K562 (cell line): Measurements from ENCODE around the gene TENM4.

ENCODE experiments used
- HNRNPUL1 ChIP-seq: fragments of 200-400 bp; formaldehyde crosslinking; IDR thresholded peaks from 2 replicates; pipeline ENCODE4 v1.6.1; 2017; ENCODE audit warnings: low read length
- MXI1 ChIP-seq: IDR thresholded peaks from 2 replicates; pipeline ENCODE4 v1.6.1; 2011; ENCODE audit warnings: low read depth, mild to moderate bottlenecking, improper control_type of control experiment, low read length
- TF ChIP-seq, protein P1 (sequence below): fragments of 450-650 bp; IDR thresholded peaks from 2 replicates; pipeline ENCODE4 v1.6.1; 2016

DNA sequence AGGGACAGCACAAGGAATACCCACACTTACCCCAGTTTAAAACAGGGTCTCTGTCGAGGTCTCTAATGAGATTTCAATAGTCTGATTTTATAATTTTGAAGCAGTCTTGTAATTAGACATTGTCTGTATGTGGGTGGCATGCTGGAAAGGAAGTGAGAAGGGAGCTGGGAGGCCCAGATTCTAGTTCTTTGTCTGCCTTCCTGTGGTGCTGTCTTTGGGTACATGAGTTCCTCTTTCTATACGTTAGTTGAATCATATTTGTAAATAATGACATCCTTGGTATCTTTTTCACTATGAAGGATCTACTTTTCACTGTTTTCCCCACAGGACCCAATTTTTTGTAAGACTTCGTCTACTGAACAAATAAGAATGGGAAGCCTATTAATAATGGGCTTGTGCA, 42.0 kb upstream of the TENM4 start:
- TF ChIP-seq MXI1 (no peak), HNRNPUL1 (no peak)
- TF ChIP-seq, protein P1, sequence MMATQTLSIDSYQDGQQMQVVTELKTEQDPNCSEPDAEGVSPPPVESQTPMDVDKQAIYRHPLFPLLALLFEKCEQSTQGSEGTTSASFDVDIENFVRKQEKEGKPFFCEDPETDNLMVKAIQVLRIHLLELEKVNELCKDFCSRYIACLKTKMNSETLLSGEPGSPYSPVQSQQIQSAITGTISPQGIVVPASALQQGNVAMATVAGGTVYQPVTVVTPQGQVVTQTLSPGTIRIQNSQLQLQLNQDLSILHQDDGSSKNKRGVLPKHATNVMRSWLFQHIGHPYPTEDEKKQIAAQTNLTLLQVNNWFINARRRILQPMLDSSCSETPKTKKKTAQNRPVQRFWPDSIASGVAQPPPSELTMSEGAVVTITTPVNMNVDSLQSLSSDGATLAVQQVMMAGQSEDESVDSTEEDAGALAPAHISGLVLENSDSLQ, result no peak
